Superior temporal gyrus (tissue), 1 donor: Measurements from ENCODE around the gene IL17RA.

Experiments
- DNase-seq: peaks from one replicate; pipeline ENCODE4 v3.0.0-alpha.2; 2016; ENCODE audit errors: extremely low spot score

IL17RA gene

GRCh38 chr22:17106161-17106784 is 21.5 kb downstream of the IL17RA start:
- DNase-seq, result no peak

GRCh38 chr22:17106785-17107546 is 22.2 kb downstream of the IL17RA start:
- no peak for DNase-seq

- DNase-seq, result no peak
Observed at GRCh38 chr22:17107547-17107810, 22.7 kb downstream of the IL17RA start.

- DNase-seq, result no peak
Observed at GRCh38 chr22:17108256-17109112, 23.7 kb downstream of the IL17RA start.

GRCh38 chr22:17109113-17109865 is 24.5 kb downstream of the IL17RA start:
- DNase-seq, result no peak

GRCh38 chr22:17109976-17110375 is 25.2 kb downstream of the IL17RA start:
- DNase-seq, result no peak

GRCh38 chr22:17110791-17111550 is 26.2 kb downstream of the IL17RA start:
- no peak for DNase-seq

GRCh38 chr22:17112491-17113042 is 27.8 kb downstream of the IL17RA start:
- no peak for DNase-seq

- no peak for DNase-seq
Observed at GRCh38 chr22:17113600-17113999, 28.8 kb downstream of the IL17RA start.

- no peak for DNase-seq
Observed at GRCh38 chr22:17114173-17114897, 29.5 kb downstream of the IL17RA start.

GRCh38 chr22:17114898-17115235 is 30.1 kb downstream of the IL17RA start:
- DNase-seq, result no peak

GRCh38 chr22:17115236-17115635 is 30.4 kb downstream of the IL17RA start:
- no peak for DNase-seq

GRCh38 chr22:17115945-17116565 is 31.3 kb downstream of the IL17RA start:
- DNase-seq, result no peak

- DNase-seq, result no peak
Observed at GRCh38 chr22:17116572-17117330, 32.0 kb downstream of the IL17RA start.

GRCh38 chr22:17117400-17117799 is 32.6 kb downstream of the IL17RA start:
- DNase-seq, result no peak

GRCh38 chr22:17117890-17118289 is 33.1 kb downstream of the IL17RA start:
- DNase-seq, result no peak

- no peak for DNase-seq
Observed at GRCh38 chr22:17118342-17118741, 33.5 kb downstream of the IL17RA start.

GRCh38 chr22:17119481-17120202 is 34.8 kb downstream of the IL17RA start:
- DNase-seq, result no peak

- DNase-seq, result no peak
Observed at GRCh38 chr22:17120281-17120680, 35.5 kb downstream of the IL17RA start.
